ENCODE measurements around the gene LDB2. TPM values are rescaled to one million over a fixed set of nuclear protein-coding genes. Genes with fewer than 3 reads are reported as not detected.

LDB2 gene
- total and polyA plus RNA-seq, 2 experiments from 2014 or later: 48.6 to 80.1 TPM

GRCh38 chr4:16544869-16545268, 353.6 kb downstream of the LDB2 start:
- H3K4me2 ChIP-seq: no peak overlapping the region
- H4K20me1 ChIP-seq (replicated peaks; ENCODE audit: insufficient read depth): no peaks in the 10 kb centered on the region
- TF ChIP-seq ETS1 (IDR thresholded peaks at IDR 0.05) (no peak), ZNF462 (CRISPR knock-in tag; IDR thresholded peaks at IDR 0.05) (no peak), NANOG (IDR thresholded peaks at IDR 0.05; ENCODE audit: borderline replicate concordance) (no peak), STAT1 (IDR thresholded peaks at IDR 0.05; ENCODE audit: unreplicated experiment) (no peak), CTCF (conservative IDR thresholded peaks at IDR 0.05; ENCODE audit: low read depth in 2 of 2) (no peak), ZNF331 (CRISPR knock-in tag; IDR thresholded peaks at IDR 0.05; ENCODE audit: low read depth) (no peak), EZH2 (IDR thresholded peaks at IDR 0.05; ENCODE audit: low read depth, unreplicated experiment) (no peak), POLR2AphosphoS5 (IDR thresholded peaks at IDR 0.05; ENCODE audit: low read depth) (no peak), ZNF114 (CRISPR knock-in tag; IDR thresholded peaks at IDR 0.05) (no peak), REST (IDR thresholded peaks at IDR 0.05; ENCODE audit: unreplicated experiment) (no peak), JUNB (IDR thresholded peaks at IDR 0.05; ENCODE audit: unreplicated experiment) (no peak), EZH2phosphoT487 (IDR thresholded peaks at IDR 0.05; ENCODE audit: unreplicated experiment) (no peak)
- no peaks in the 10 kb centered on the region for H3K4me1 ChIP-seq (ENCODE audit: insufficient read depth)
- no peak overlapping the region for H3K4me3 ChIP-seq
- Mint-ChIP-seq H3K36me3 (ENCODE audit: low read depth) (peaks cover 5% of the 10 kb centered on the region; the same call in 1 of the 3 replicates), H3K27ac (no peak overlapping the region), H3K9me3 (no peaks in the 10 kb centered on the region), H3K4me1 (no peaks in the 10 kb centered on the region), H3K27me3 (ENCODE audit: insufficient read depth, low read depth, poor library complexity) (no peaks in the 10 kb centered on the region), H3K4me3 (no peak overlapping the region)
- H3K9me2 ChIP-seq (ENCODE audit: insufficient read depth): 0 out of 2 replicates have a peak, but pooled peaks cover 5% of the 10 kb centered on the region
- H3K36me3 ChIP-seq (ENCODE audit: insufficient read depth): 0 out of 2 replicates have a peak, but pooled peaks cover 3% of the 10 kb centered on the region
- H3K27ac ChIP-seq (ENCODE audit: low read depth): no peak overlapping the region
- DNase-seq (ENCODE audit: low spot score): no peak
- H3F3A ChIP-seq (replicated peaks; ENCODE audit: low read depth): no peaks in the 10 kb centered on the region
- no peaks in the 10 kb centered on the region for H3K79me2 ChIP-seq (replicated peaks; ENCODE audit: insufficient read depth)
- ATAC-seq: no peak
- H3K27me3 ChIP-seq (ENCODE audit: insufficient read depth): no peaks in the 10 kb centered on the region
- no peak overlapping the region for H2AFZ ChIP-seq
